H1 (cell line): ENCODE results near the gene CACNA1C. TPM values are rescaled to one million over a fixed set of nuclear protein-coding genes. Genes with fewer than 3 reads are reported as not detected.

Experiments
- CTCF ChIA-PET: fragments of 300-600 bp; sonication (Branson Sonifier 250); formaldehyde crosslinking; loops from one replicate; lab custom pipeline; 2021; ENCODE audit not compliant: partially characterized antibody; lab: Charles Lee
- POLR2A ChIA-PET: fragments of 300-600 bp; sonication (Branson Sonifier 250); formaldehyde crosslinking; loops from one replicate; lab custom pipeline; 2021; ENCODE audit warnings: inconsistent platforms; ENCODE audit not compliant: partially characterized antibody; lab: Charles Lee
- DNase-seq, 2 experiments: peaks; one replicate each; pipeline versions ENCODE4 v3.0.0 to v3.0.0-alpha.2; 2010 to 2022; ENCODE audit warnings: low spot score in 2 of 2, low read depth in 1 of 2, mixed read lengths in 1 of 2
- FAIRE-seq: peaks from 2 replicates; lab custom pipeline; 2011; peaks lifted over from hg19 to GRCh38; lab: Jason Lieb, UNC
- H2AFZ ChIP-seq: 2 replicates; pipeline ENCODE4 v1.8.1; 2012; ENCODE audit warnings: low read length, inconsistent platforms
- H2AK5ac ChIP-seq: 2 replicates; pipeline ENCODE4 v1.6.1; 2013; ENCODE audit warnings: low read depth, low read length
- H2BK120ac ChIP-seq: replicated peaks from 2 replicates; pipeline ENCODE3; 2013; ENCODE audit warnings: low read depth, low read length, inconsistent platforms
- H2BK12ac ChIP-seq: 2 replicates; pipeline ENCODE4 v1.6.1; 2013; ENCODE audit warnings: low read depth, low read length
- H2BK15ac ChIP-seq: 2 replicates; pipeline ENCODE4 v1.6.1; 2013; ENCODE audit warnings: low read length
- H2BK20ac ChIP-seq: 2 replicates; pipeline ENCODE4 v1.6.1; 2013; ENCODE audit warnings: low read length
- H2BK5ac ChIP-seq: 2 replicates; pipeline ENCODE4 v1.6.1; 2013; ENCODE audit warnings: low read depth, low read length
- H3K14ac ChIP-seq: 2 replicates; pipeline ENCODE4 v1.6.1; 2013; ENCODE audit warnings: inconsistent platforms; ENCODE audit not compliant: insufficient read length
- H3K18ac ChIP-seq: 2 replicates; pipeline ENCODE4 v1.6.1; 2013; ENCODE audit warnings: low read length; ENCODE audit errors: extremely low read depth
- H3K23ac ChIP-seq: 2 replicates; pipeline ENCODE4 v1.6.1; 2013; ENCODE audit warnings: inconsistent platforms; ENCODE audit not compliant: insufficient read length
- H3K23me2 ChIP-seq: 2 replicates; pipeline ENCODE4 v1.6.1; 2013; ENCODE audit warnings: low read depth, low read length
- H3K27ac ChIP-seq: 2 replicates; pipeline ENCODE4 v1.6.1; 2011; ENCODE audit warnings: low read depth, low read length, inconsistent platforms
- H3K27me3 ChIP-seq, 4 experiments: replicated peaks in 1 of 4; 1 replicate in 1 of 4; 2 replicates in 3 of 4; pipeline versions ENCODE4 v1.6.1 to v1.8.1; 2011 to 2013; ENCODE audit warnings: low read length in 3 of 4, mild to moderate bottlenecking in 3 of 4, inconsistent platforms in 2 of 4, mixed read lengths in 2 of 4, moderate library complexity in 1 of 4; ENCODE audit not compliant: control insufficient read depth in 3 of 4, insufficient read depth in 3 of 4; ENCODE audit errors: extremely low read depth in 1 of 4
- H3K36me3 ChIP-seq, 4 experiments: 2 replicates each; pipeline versions ENCODE4 v1.6.1 to v1.8.1; 2011 to 2013; ENCODE audit warnings: mild to moderate bottlenecking in 4 of 4, low read length in 3 of 4, moderate library complexity in 2 of 4, control low read depth in 1 of 4, inconsistent platforms in 1 of 4; ENCODE audit not compliant: insufficient read depth in 4 of 4, control insufficient read depth in 2 of 4
- H3K4ac ChIP-seq: replicated peaks from 2 replicates; pipeline ENCODE3; 2013; ENCODE audit warnings: low read length, low read depth, mixed read lengths, inconsistent platforms; ENCODE audit not compliant: insufficient read length
- H3K4me1 ChIP-seq, 4 experiments: replicated peaks in 1 of 4; 1 replicate in 1 of 4; 2 replicates in 3 of 4; pipeline versions ENCODE4 v1.6.1 to v1.8.1; 2011 to 2013; ENCODE audit warnings: low read length in 3 of 4, inconsistent platforms in 2 of 4, mixed read lengths in 1 of 4; ENCODE audit not compliant: insufficient read depth in 4 of 4, control insufficient read depth in 3 of 4
- H3K4me2 ChIP-seq, 2 experiments: 2 replicates each; pipeline versions ENCODE4 v1.6.1 to v1.8.1; 2011 to 2013; ENCODE audit warnings: low read depth in 2 of 2, low read length in 2 of 2, control low read depth in 1 of 2, inconsistent platforms in 1 of 2, mild to moderate bottlenecking in 1 of 2; ENCODE audit not compliant: insufficient read depth in 1 of 2
- H3K4me3 ChIP-seq, 4 experiments: fragments of 200-600, 300-600 bp in 1 of 4; sonication (generic), shearing (Covaris generic), sonication (Bioruptor Twin) in 1 of 4; 2 replicates each; pipeline versions ENCODE4 v1.5.1 to v1.8.1; 2011 to 2016; ENCODE audit warnings: low read length in 4 of 4, low read depth in 3 of 4, control low read depth in 2 of 4, inconsistent platforms in 2 of 4, mild to moderate bottlenecking in 2 of 4, mixed read lengths in 1 of 4, moderate library complexity in 1 of 4; ENCODE audit not compliant: insufficient read depth in 2 of 4; ENCODE audit errors: extremely low read depth in 1 of 4
- H3K56ac ChIP-seq: replicated peaks from 2 replicates; pipeline ENCODE3; 2013; ENCODE audit warnings: low read depth, mild to moderate bottlenecking, mixed read lengths, low read length, inconsistent platforms; ENCODE audit not compliant: insufficient read length
- H3K79me1 ChIP-seq: 2 replicates; pipeline ENCODE4 v1.6.1; 2013; ENCODE audit warnings: low read depth, low read length, control low read depth
- H3K79me2 ChIP-seq, 2 experiments: 2 replicates each; pipeline versions ENCODE4 v1.6.1 to v1.8.1; 2012 to 2013; ENCODE audit warnings: low read length in 2 of 2, mild to moderate bottlenecking in 2 of 2, inconsistent platforms in 1 of 2; ENCODE audit not compliant: insufficient read depth in 2 of 2, control insufficient read depth in 1 of 2
- H3K9ac ChIP-seq, 4 experiments: replicated peaks in 1 of 4; 1 replicate in 1 of 4; 2 replicates in 3 of 4; pipeline versions ENCODE4 v1.6.1 to v1.8.1; 2011 to 2013; ENCODE audit warnings: low read depth in 3 of 4, low read length in 3 of 4, control low read depth in 2 of 4, mild to moderate bottlenecking in 2 of 4, moderate library complexity in 2 of 4, inconsistent platforms in 1 of 4; ENCODE audit errors: extremely low read depth in 1 of 4
- H3K9me3 ChIP-seq, 2 experiments: 2 replicates each; pipeline versions ENCODE4 v1.6.1 to v1.8.1; 2012 to 2013; ENCODE audit warnings: mild to moderate bottlenecking in 2 of 2, moderate library complexity in 2 of 2, control low read depth in 1 of 2, inconsistent platforms in 1 of 2, low read depth in 1 of 2, low read length in 1 of 2, mixed read lengths in 1 of 2; ENCODE audit not compliant: insufficient read depth in 2 of 2
- H4K20me1 ChIP-seq, 2 experiments: replicated peaks in 1 of 2; 2 replicates each; pipeline versions ENCODE3 to v1.8.1; 2011 to 2013; ENCODE audit warnings: inconsistent platforms in 2 of 2, low read length in 2 of 2, mild to moderate bottlenecking in 1 of 2; ENCODE audit not compliant: insufficient read depth in 2 of 2, control insufficient read depth in 1 of 2
- H4K5ac ChIP-seq: 2 replicates; pipeline ENCODE4 v1.6.1; 2013; ENCODE audit warnings: low read length, low read depth, mixed read lengths, inconsistent platforms; ENCODE audit not compliant: insufficient read length
- H4K8ac ChIP-seq: 2 replicates; pipeline ENCODE4 v1.8.0; 2013; ENCODE audit warnings: mild to moderate bottlenecking, moderate library complexity, low read length, inconsistent platforms; ENCODE audit not compliant: insufficient read depth; ENCODE audit errors: extremely low read depth
- H4K91ac ChIP-seq: replicated peaks from 2 replicates; pipeline ENCODE3; 2013; ENCODE audit warnings: low read length, mixed read lengths, inconsistent platforms; ENCODE audit not compliant: insufficient read length
- ASH2L ChIP-seq: fragments of 200-600, 300-600 bp; sonication (generic); IDR thresholded peaks from one replicate; pipeline ENCODE4 v1.7.1; 2017; ENCODE audit warnings: low read length
- CBX8 ChIP-seq: fragments of 300-800, 300-1000 bp; sonication (generic); IDR thresholded peaks from 2 replicates; pipeline ENCODE4 v1.7.1; 2016; ENCODE audit warnings: low read depth, low read length, borderline replicate concordance
- HDAC6 ChIP-seq: IDR thresholded peaks from one replicate; pipeline ENCODE4 v1.7.1; 2012; ENCODE audit warnings: low read depth, mild to moderate bottlenecking, inconsistent platforms, low read length, moderate library complexity
- PHF8 ChIP-seq: fragments of 200-600 bp; sonication (generic); conservative IDR thresholded peaks from 2 replicates; pipeline ENCODE4 v1.7.1; 2012; ENCODE audit warnings: low read depth, mild to moderate bottlenecking, inconsistent platforms, low read length, moderate library complexity
- SAP30 ChIP-seq: fragments of 300-600 bp; sonication (generic); IDR thresholded peaks from 2 replicates; pipeline ENCODE4 v1.7.1; 2012; ENCODE audit warnings: low read length, moderate library complexity, mild to moderate bottlenecking, inconsistent platforms; ENCODE audit not compliant: insufficient read depth, insufficient replicate concordance
- SP2 ChIP-seq: IDR thresholded peaks from 2 replicates; pipeline ENCODE4 v1.6.1; 2012; ENCODE audit warnings: mild to moderate bottlenecking, low read length, inconsistent platforms
- ZNF274 ChIP-seq: IDR thresholded peaks from 2 replicates; pipeline ENCODE4 v1.7.0; 2012; ENCODE audit warnings: low read length, borderline replicate concordance; ENCODE audit errors: extremely low read depth
- WGBS, 2 experiments: shearing (Covaris generic) in 1 of 2; methylation state at CpG; one replicate each; pipeline versions ENCODE4 v1.1.6 to v1.1.7; 2013 to 2015; ENCODE audit warnings: low lambda C conversion rate in 2 of 2, mixed read lengths in 2 of 2, inconsistent platforms in 1 of 2, low coverage in 1 of 2, missing lambda C conversion rate in 1 of 2; ENCODE audit not compliant: insufficient replicate concordance in 2 of 2, insufficient coverage in 1 of 2, insufficient read length in 1 of 2; ENCODE audit errors: extremely low coverage in 1 of 2, missing lambda C conversion rate in 1 of 2; 5-methylcytosine and 5-hydroxymethylcytosine counted together
- polyA plus RNA-seq, 7 experiments: library from polyadenylated mRNA; depleted of rRNA in 3 of 7; stranded (reverse) in 5 of 7; unstranded in 2 of 7; fragments of >200 nt in 5 of 7; fragments of 200-250 nt in 2 of 7; gene quantifications; 1 replicate in 5 of 7; 2 replicates in 1 of 7; 4 replicates in 1 of 7; pipeline versions ENCODE4 v1.2.1 to v1.2.3, GENCODE V29; 2011 to 2013; ENCODE audit warnings: missing spikeins in 2 of 7, mixed read lengths in 2 of 7
- total RNA-seq: library from RNA; stranded (reverse); fragmentation: NEBNext Ultra II Directional; extraction: Animal tissue kit (Norgen Biotek cat#: 25700); gene quantifications from 2 replicates; pipeline ENCODE4 v1.2.1, GENCODE V29; 2021
- TF ChIP-seq, protein P1 (sequence below), 3 experiments: IDR thresholded peaks; 1 replicate in 2 of 3; 2 replicates in 1 of 3; pipeline versions ENCODE4 v1.5.1 to v1.6.1; 2011; ENCODE audit warnings: low read length in 3 of 3, mild to moderate bottlenecking in 3 of 3, inconsistent platforms in 2 of 3, low read depth in 1 of 3, moderate library complexity in 1 of 3; ENCODE audit not compliant: insufficient read depth in 1 of 3; ENCODE audit errors: control extremely low read depth in 1 of 3
- TF ChIP-seq, protein P2 (sequence below): IDR thresholded peaks from 2 replicates; pipeline ENCODE4 v1.6.1; 2012; ENCODE audit warnings: low read length, inconsistent platforms

The CACNA1C gene
- total and polyA plus RNA-seq, 2 of the 8 experiments (the other 6 are each of a cell fraction or from before 2014, with no cell fraction given) = 1.3 TPM

DNA sequence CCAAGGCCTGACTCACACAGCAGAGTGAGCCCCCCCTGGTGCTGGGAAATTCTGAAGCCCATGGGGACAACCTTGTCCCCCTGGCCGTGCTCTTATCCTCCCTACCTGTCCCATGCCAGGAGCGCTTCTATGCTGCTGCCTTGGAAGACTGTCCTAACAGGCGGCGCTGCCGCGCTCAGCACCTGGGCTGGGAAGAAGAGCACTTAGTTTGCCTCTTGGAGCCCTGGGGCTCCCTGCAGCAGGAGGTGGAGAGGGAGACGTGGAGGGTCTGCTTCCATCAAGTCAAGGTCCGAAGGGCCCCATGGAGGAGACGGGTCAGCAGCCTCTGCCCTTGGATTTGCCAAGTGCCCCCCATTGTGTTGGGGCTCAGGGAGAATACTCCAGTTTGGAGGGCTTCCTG is 300.5 kb downstream of the CACNA1C start:
- Histone ChIP-seq H3K9me3 (no peaks in the 10 kb centered on the region), H2BK120ac (no peak overlapping the region), H3K4me2 (no peak overlapping the region), H3K18ac (no peak overlapping the region), H2BK5ac (no peak overlapping the region), H2BK15ac (no peak overlapping the region), H3K56ac (no peak overlapping the region), H3K27ac (no peak overlapping the region; the same call in 1 of the 2 replicates), H3K9ac (no peak overlapping the region), H3K4me3 (no peak overlapping the region), H4K20me1 (no peaks in the 10 kb centered on the region), H4K91ac (no peak overlapping the region), H4K8ac (no peak overlapping the region), H3K36me3 (no peaks in the 10 kb centered on the region), H3K4ac (no peak overlapping the region), H2BK12ac (no peak overlapping the region), H3K79me1 (no peaks in the 10 kb centered on the region), H3K14ac (no peak overlapping the region), H3K79me2 (no peaks in the 10 kb centered on the region), H4K5ac (no peak overlapping the region), H3K23me2 (no peaks in the 10 kb centered on the region), H2BK20ac (no peak overlapping the region; the same call in 1 of the 2 replicates), H3K4me1 (peaks cover 0 to 4% (median 0%) of the 10 kb centered on the region in 4 experiments; a peak in 1 of 7 replicates), H3K27me3 (no peaks in the 10 kb centered on the region), H2AK5ac (no peak overlapping the region), H2AFZ (no peak overlapping the region), H3K23ac (no peak overlapping the region)
- POLR2A ChIA-PET = no interaction called here
- CTCF ChIA-PET = interaction anchor here (0.8 to 1.5 kb wide), 4 partner anchors 29 to 261 kb away, joined by 3 to 5 read pairs (median 4); no protein-coding TSS in a partner anchor
- DNase-seq (no peak), FAIRE-seq (no peak)
- 89% methylated on average over 9 of the region's 9 CpGs; no CpG with 5 or more reads in 1 of the 2 experiments for WGBS, 2 experiments
- TF ChIP-seq, protein P1, sequence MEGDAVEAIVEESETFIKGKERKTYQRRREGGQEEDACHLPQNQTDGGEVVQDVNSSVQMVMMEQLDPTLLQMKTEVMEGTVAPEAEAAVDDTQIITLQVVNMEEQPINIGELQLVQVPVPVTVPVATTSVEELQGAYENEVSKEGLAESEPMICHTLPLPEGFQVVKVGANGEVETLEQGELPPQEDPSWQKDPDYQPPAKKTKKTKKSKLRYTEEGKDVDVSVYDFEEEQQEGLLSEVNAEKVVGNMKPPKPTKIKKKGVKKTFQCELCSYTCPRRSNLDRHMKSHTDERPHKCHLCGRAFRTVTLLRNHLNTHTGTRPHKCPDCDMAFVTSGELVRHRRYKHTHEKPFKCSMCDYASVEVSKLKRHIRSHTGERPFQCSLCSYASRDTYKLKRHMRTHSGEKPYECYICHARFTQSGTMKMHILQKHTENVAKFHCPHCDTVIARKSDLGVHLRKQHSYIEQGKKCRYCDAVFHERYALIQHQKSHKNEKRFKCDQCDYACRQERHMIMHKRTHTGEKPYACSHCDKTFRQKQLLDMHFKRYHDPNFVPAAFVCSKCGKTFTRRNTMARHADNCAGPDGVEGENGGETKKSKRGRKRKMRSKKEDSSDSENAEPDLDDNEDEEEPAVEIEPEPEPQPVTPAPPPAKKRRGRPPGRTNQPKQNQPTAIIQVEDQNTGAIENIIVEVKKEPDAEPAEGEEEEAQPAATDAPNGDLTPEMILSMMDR (IDR thresholded peaks at IDR 0.05; ENCODE audit: control extremely low read depth in 1 of 3, insufficient read depth in 1 of 3, low read depth in 1 of 3, low read length in 3 of 3) = no peak
- TF ChIP-seq PHF8 (no peak), CBX8 (no peak), ZNF274 (no peak), SAP30 (no peak), HDAC6 (no peak), SP2 (no peak), ASH2L (no peak)
- TF ChIP-seq, protein P2, sequence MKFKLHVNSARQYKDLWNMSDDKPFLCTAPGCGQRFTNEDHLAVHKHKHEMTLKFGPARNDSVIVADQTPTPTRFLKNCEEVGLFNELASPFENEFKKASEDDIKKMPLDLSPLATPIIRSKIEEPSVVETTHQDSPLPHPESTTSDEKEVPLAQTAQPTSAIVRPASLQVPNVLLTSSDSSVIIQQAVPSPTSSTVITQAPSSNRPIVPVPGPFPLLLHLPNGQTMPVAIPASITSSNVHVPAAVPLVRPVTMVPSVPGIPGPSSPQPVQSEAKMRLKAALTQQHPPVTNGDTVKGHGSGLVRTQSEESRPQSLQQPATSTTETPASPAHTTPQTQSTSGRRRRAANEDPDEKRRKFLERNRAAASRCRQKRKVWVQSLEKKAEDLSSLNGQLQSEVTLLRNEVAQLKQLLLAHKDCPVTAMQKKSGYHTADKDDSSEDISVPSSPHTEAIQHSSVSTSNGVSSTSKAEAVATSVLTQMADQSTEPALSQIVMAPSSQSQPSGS = no peak
